Neutrophil (primary cell): Measurements from ENCODE around the gene HIRIP3.

Experiments
- H3K27ac ChIP-seq: fragments of 200-600 bp; sonication (generic); 2 replicates; pipeline ENCODE4 v1.5.1; 2016; ENCODE audit warnings: mild to moderate bottlenecking, moderate library complexity
- H3K27me3 ChIP-seq: fragments of 200-600 bp; sonication (generic); 2 replicates; pipeline ENCODE4 v1.6.0; 2016; ENCODE audit warnings: mild to moderate bottlenecking
- H3K36me3 ChIP-seq: fragments of 200-600 bp; sonication (generic); 2 replicates; pipeline ENCODE4 v1.5.1; 2017
- H3K4me1 ChIP-seq, 2 experiments: fragments of 200-600 bp in 1 of 2; sonication (generic) in 1 of 2; 1 replicate in 1 of 2; 2 replicates in 1 of 2; pipeline versions ENCODE4 v1.5.1 to v1.6.1; 2013 to 2016; ENCODE audit warnings: low read depth in 1 of 2, low read length in 1 of 2, mild to moderate bottlenecking in 1 of 2, moderate library complexity in 1 of 2; ENCODE audit not compliant: control insufficient read depth in 1 of 2, insufficient read depth in 1 of 2
- H3K4me3 ChIP-seq, 2 experiments: fragments of 200-600 bp in 1 of 2; sonication (generic) in 1 of 2; 1 replicate in 1 of 2; 2 replicates in 1 of 2; pipeline ENCODE4 v1.5.1; 2013 to 2016; ENCODE audit warnings: low read depth in 1 of 2, low read length in 1 of 2, mild to moderate bottlenecking in 1 of 2, moderate library complexity in 1 of 2
- H3K9me3 ChIP-seq: fragments of 200-600 bp; sonication (generic); 2 replicates; pipeline ENCODE4 v1.5.1; 2016
- TF ChIP-seq, protein P1 (sequence below): fragments of 200-600 bp; sonication (generic); IDR thresholded peaks from 2 replicates; pipeline ENCODE4 v1.5.1; 2016; ENCODE audit warnings: antibody characterized with exemption

The HIRIP3 gene

DNA sequence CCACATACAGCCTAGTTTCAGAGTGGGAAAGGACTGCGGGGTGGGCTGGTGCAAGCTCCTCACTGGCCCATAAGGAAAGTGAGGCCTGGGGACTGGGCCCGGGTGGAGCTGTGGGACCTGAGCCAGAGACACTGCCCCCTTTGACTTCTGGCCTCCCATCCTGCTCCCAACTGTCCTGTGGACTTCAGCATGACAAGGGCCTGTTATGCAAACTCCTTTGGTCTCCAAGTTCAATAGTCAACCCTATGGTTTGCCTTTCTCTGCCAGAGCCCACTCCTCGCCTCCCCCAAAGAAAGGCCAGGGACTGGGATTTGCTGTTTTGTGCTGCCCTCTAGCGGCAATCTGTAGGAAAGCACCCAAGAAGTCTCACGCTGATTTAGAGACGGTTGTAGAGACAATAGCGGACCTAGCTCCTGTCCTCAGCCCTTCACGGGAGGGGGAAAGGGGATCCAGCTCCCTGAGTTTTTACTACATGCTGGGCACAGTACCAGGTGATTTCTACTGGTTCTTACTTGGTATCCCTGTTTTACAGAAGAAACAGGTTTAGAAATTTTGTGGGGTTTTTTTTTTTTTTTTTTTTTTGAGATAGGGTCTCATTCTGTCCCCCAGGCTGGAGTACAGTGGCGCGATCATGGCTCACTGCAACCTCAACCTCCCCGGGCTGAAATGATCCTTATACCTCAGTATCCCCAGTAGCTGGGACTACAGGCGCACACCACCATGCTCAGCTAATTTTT is 36.8 kb upstream of the HIRIP3 start:
- Histone ChIP-seq H3K27me3 (peaks cover 88% of the 10 kb centered on the region), H3K4me3 (no peak overlapping the region), H3K4me1 (peaks cover 0 to 6% of the 10 kb centered on the region in 2 experiments), H3K27ac (no peak overlapping the region), H3K9me3 (no peaks in the 10 kb centered on the region), H3K36me3 (no peaks in the 10 kb centered on the region)
- TF ChIP-seq, protein P1, sequence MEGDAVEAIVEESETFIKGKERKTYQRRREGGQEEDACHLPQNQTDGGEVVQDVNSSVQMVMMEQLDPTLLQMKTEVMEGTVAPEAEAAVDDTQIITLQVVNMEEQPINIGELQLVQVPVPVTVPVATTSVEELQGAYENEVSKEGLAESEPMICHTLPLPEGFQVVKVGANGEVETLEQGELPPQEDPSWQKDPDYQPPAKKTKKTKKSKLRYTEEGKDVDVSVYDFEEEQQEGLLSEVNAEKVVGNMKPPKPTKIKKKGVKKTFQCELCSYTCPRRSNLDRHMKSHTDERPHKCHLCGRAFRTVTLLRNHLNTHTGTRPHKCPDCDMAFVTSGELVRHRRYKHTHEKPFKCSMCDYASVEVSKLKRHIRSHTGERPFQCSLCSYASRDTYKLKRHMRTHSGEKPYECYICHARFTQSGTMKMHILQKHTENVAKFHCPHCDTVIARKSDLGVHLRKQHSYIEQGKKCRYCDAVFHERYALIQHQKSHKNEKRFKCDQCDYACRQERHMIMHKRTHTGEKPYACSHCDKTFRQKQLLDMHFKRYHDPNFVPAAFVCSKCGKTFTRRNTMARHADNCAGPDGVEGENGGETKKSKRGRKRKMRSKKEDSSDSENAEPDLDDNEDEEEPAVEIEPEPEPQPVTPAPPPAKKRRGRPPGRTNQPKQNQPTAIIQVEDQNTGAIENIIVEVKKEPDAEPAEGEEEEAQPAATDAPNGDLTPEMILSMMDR, result peak; percentile 84

DNA sequence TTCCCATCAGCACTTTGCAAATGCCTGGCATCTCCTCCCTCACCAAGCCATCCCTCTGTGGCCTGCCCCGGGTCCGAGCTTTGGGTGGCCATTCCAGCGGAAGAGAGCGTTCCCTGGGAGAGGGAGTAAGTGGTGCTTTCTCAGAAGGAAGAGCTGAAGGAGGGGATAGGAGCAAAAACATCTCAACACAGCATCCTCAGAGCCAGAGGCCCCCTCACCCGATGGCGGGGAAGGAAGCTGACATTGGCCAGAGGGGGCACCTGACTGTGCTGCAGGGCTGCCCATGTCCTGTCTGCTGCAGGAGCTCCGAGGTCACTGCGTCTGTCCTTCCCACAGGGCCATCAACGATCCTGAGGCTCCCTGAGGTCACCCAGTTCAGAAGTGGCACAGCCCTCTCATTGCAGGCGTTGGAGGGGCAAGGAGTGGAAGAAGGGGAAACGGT is 36.1 kb upstream of the HIRIP3 start:
- Histone ChIP-seq H3K4me1 (peaks cover 0 to 6% of the 10 kb centered on the region in 2 experiments), H3K4me3 (no peak overlapping the region), H3K36me3 (no peaks in the 10 kb centered on the region), H3K27me3 (peaks cover 95% of the 10 kb centered on the region), H3K9me3 (no peaks in the 10 kb centered on the region), H3K27ac (no peak overlapping the region)
- TF ChIP-seq, protein P1, result no peak

DNA sequence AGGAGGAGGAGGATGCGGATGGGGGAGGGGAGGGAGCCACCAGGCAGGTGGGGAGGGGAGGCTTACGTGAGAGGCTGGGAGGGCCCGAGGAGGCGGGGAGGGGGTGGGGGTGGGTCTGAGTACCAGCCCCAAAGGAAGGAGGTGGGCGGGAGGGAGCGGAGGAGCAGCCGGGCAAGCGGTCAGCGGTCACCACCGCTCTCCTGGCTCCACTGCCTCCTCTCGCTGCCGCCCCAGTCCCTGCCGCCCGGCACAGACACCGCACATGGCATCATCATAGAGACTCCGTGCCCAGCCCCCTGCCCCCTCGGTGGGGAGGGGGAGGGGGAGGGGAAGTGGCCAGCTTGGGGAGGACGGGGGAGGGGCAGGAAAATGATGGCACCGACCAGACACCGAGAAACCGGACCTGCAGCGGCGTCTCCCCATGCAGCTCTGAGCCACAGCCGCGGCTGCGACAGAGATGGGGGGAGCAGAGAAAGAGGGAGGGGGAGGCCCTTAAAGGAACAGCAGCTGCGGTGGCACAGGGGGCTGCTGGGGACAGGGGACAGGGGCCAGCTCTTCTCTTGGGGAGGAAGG is 35.5 kb upstream of the HIRIP3 start, which contains the start of gene TLCD3B:
Gene TLCD3B, minus strand, starts transcription at position 431 of the 573 bp plus-strand sequence. CDS start 744 bp downstream, outside the sequence.
- no peaks in the 10 kb centered on the region for H3K9me3 ChIP-seq
- H3K27ac ChIP-seq, result no peak within 1 kb of the TSS
- no peak within 1 kb of the TSS for H3K4me3 ChIP-seq
- peaks cover 95% of the 10 kb centered on the region for H3K27me3 ChIP-seq
- TF ChIP-seq, protein P1, result no peak
- H3K36me3 ChIP-seq, result no peaks in the 10 kb centered on the region
- H3K4me1 ChIP-seq, result peaks cover 0 to 6% of the 10 kb centered on the region in 2 experiments

GRCh38 chr16:30030011-30030685 is 34.7 kb upstream of the HIRIP3 start:
- TF ChIP-seq, protein P1, result no peak
- peaks cover 0 to 6% of the 10 kb centered on the region in 2 experiments for H3K4me1 ChIP-seq
- no peaks in the 10 kb centered on the region for H3K9me3 ChIP-seq
- no peak overlapping the region for H3K27ac ChIP-seq
- H3K4me3 ChIP-seq, result no peak overlapping the region
- H3K36me3 ChIP-seq, result no peaks in the 10 kb centered on the region
- H3K27me3 ChIP-seq, result peaks cover 92% of the 10 kb centered on the region

DNA sequence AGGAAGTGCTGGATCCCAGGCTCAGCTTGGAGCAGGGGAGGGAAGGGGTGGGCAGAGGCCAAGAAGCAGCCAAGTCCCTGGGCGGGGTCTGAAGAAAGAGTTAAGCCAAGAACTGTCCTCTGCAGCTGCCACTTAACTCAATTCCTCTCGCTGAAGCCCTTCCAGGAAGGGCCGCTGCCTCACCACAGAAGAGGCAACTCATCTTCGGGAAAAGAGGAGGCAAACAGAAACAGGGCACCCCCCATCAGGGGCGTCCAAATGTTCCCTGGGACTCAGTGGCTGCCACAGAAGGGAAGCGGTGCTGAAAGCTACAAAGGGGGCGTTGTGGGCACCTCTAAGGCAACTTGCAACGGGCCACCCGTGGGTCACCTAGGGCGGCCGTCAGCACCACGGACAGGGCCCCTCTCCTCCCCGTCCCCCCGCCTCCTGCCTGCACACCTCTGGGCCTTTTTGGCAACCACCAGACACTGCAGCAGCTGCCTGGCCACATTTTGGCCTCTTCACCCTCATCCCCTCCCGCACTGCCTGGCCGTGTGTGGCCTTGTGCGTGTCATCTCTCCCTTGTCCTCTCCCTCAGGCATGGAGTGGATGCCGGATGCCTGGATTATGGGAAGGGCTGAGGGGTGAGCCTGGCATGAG is 33.1 kb upstream of the HIRIP3 start:
- Histone ChIP-seq H3K9me3 (no peaks in the 10 kb centered on the region), H3K36me3 (no peaks in the 10 kb centered on the region), H3K4me3 (no peak overlapping the region), H3K4me1 (peaks cover 0 to 6% of the 10 kb centered on the region in 2 experiments), H3K27ac (no peak overlapping the region), H3K27me3 (peaks cover 89% of the 10 kb centered on the region)
- TF ChIP-seq, protein P1, result no peak
